WTC11 (cell line): ENCODE measurements around the gene SIK2. TPM values are rescaled to one million over a fixed set of nuclear protein-coding genes. Genes with fewer than 3 reads are reported as not detected.
A peak's percentile ranks its signal among the peaks of the same experiment; 100 is the strongest.

ENCODE experiments used
- ATAC-seq: fragments of 200-7000 bp; cut with Tn5 transposase; 2 replicates; pipeline ENCODE4 v1.10.0; 2021; ENCODE audit warnings: mild to moderate bottlenecking, moderate library complexity
- CTCF ChIA-PET: fragments of 300-600 bp; sonication (Branson Sonifier 250); formaldehyde crosslinking; loops from one replicate; lab custom pipeline; 2021; ENCODE audit warnings: antibody characterized with exemption; lab: Charles Lee
- POLR2A ChIA-PET: fragments of 350-600 bp; sonication (Branson Sonifier 250); formaldehyde crosslinking; loops from one replicate; lab custom pipeline; 2021; ENCODE audit warnings: antibody characterized with exemption; lab: Charles Lee
- DNase-seq: peaks from one replicate; pipeline ENCODE4 v3.0.0; 2021; ENCODE audit warnings: low spot score
- H3K27ac Mint-ChIP-seq: 2 replicates; pipeline ENCODE4 v1.8.0; 2021; ENCODE audit warnings: mixed read lengths
- H3K27me3 Mint-ChIP-seq: 2 replicates; pipeline ENCODE4 v1.8.0; 2021; ENCODE audit warnings: low read depth, mild to moderate bottlenecking, moderate library complexity, mixed read lengths
- H3K36me3 Mint-ChIP-seq: 2 replicates; pipeline ENCODE4 v1.8.0; 2021; ENCODE audit warnings: mixed read lengths
- H3K4me1 Mint-ChIP-seq: 2 replicates; pipeline ENCODE4 v1.8.0; 2022; ENCODE audit warnings: mixed read lengths
- H3K4me3 Mint-ChIP-seq: 2 replicates; pipeline ENCODE4 v1.8.0; 2021; ENCODE audit warnings: mild to moderate bottlenecking, moderate library complexity, mixed read lengths
- H3K9me3 Mint-ChIP-seq: 2 replicates; pipeline ENCODE4 v1.8.0; 2021; ENCODE audit warnings: mixed read lengths
- CDX4 ChIP-seq: fragments of 250-450 bp; sonication (Bioruptor Pico); IDR thresholded peaks from 2 replicates; pipeline ENCODE4 v1.9.0; 2021; ENCODE audit warnings: moderate library complexity, mild to moderate bottlenecking, inconsistent platforms, borderline replicate concordance
- E2F4 ChIP-seq: sonication (generic); formaldehyde crosslinking; IDR thresholded peaks from 2 replicates; pipeline ENCODE4 v1.8.1; 2022; ENCODE audit warnings: low read depth, mild to moderate bottlenecking, moderate library complexity, missing genetic modification reagents, borderline replicate concordance
- EMX1 ChIP-seq: fragments of 250-450 bp; sonication (Bioruptor Pico); IDR thresholded peaks from 2 replicates; pipeline ENCODE4 v1.8.0; 2021; ENCODE audit warnings: mild to moderate bottlenecking
- ERG ChIP-seq: fragments of 250-450 bp; sonication (Bioruptor Pico); IDR thresholded peaks from 2 replicates; pipeline ENCODE4 v1.8.0; 2021; ENCODE audit warnings: mild to moderate bottlenecking
- GABPB1 ChIP-seq: sonication (generic); formaldehyde crosslinking; IDR thresholded peaks from 2 replicates; pipeline ENCODE4 v1.8.1; 2023; ENCODE audit warnings: mild to moderate bottlenecking, missing genetic modification reagents
- MAX ChIP-seq: sonication (generic); formaldehyde crosslinking; IDR thresholded peaks from 2 replicates; pipeline ENCODE4 v1.8.0; 2022; ENCODE audit warnings: mild to moderate bottlenecking, missing genetic modification reagents
- MYBL2 ChIP-seq: sonication (generic); formaldehyde crosslinking; IDR thresholded peaks from 2 replicates; pipeline ENCODE4 v1.8.1; 2023; ENCODE audit warnings: mild to moderate bottlenecking, moderate library complexity, missing genetic modification reagents
- NR2C2 ChIP-seq: sonication (generic); formaldehyde crosslinking; IDR thresholded peaks from 2 replicates; pipeline ENCODE4 v1.8.0; 2022; ENCODE audit warnings: mild to moderate bottlenecking, missing genetic modification reagents
- NR3C1 ChIP-seq: sonication (generic); formaldehyde crosslinking; conservative IDR thresholded peaks from 2 replicates; pipeline ENCODE4 v1.8.1; 2023; ENCODE audit warnings: low read depth, mild to moderate bottlenecking, missing genetic modification reagents
- RELA ChIP-seq: sonication (generic); formaldehyde crosslinking; IDR thresholded peaks from 2 replicates; pipeline ENCODE4 v1.8.1; 2022; ENCODE audit warnings: missing genetic modification reagents, mild to moderate bottlenecking, borderline replicate concordance
- SOX15 ChIP-seq: fragments of 250-450 bp; sonication (Bioruptor Pico); IDR thresholded peaks from 2 replicates; pipeline ENCODE4 v1.9.0; 2021; ENCODE audit warnings: mild to moderate bottlenecking
- TCF7 ChIP-seq: sonication (generic); formaldehyde crosslinking; IDR thresholded peaks from 2 replicates; pipeline ENCODE4 v1.8.0; 2022; ENCODE audit warnings: mild to moderate bottlenecking, low read depth, missing genetic modification reagents, moderate library complexity
- TEAD1 ChIP-seq: sonication (generic); formaldehyde crosslinking; IDR thresholded peaks from 2 replicates; pipeline ENCODE4 v1.8.0; 2022; ENCODE audit warnings: mild to moderate bottlenecking, missing genetic modification reagents
- USF1 ChIP-seq: sonication (generic); formaldehyde crosslinking; IDR thresholded peaks from 2 replicates; pipeline ENCODE4 v1.8.0; 2022; ENCODE audit warnings: mild to moderate bottlenecking, missing genetic modification reagents
- ZNF281 ChIP-seq: sonication (generic); formaldehyde crosslinking; IDR thresholded peaks from 2 replicates; pipeline ENCODE4 v1.8.0; 2023; ENCODE audit warnings: mild to moderate bottlenecking, missing genetic modification reagents
- ZNF423 ChIP-seq: fragments of 250-450 bp; sonication (Bioruptor Pico); IDR thresholded peaks from 2 replicates; pipeline ENCODE4 v2.1.2; 2022; ENCODE audit warnings: mild to moderate bottlenecking, moderate library complexity
- total RNA-seq: library from RNA; stranded (reverse); gene quantifications from 3 replicates; pipeline ENCODE4 v1.2.3, GENCODE V29; 2021

Gene SIK2
- total RNA-seq, 1 experiment from 2014 or later, result 7.2 TPM

GRCh38 chr11:111560800-111561199 is 41.4 kb upstream of the SIK2 start (continued):
- TF ChIP-seq E2F4 (CRISPR knock-in tag), result no peak

GRCh38 chr11:111561306-111561705 is 40.9 kb upstream of the SIK2 start:
- H3K4me3 Mint-ChIP-seq, result no peak overlapping the region
- CTCF ChIA-PET, result interaction anchor here (0.8 to 3.2 kb wide), 3 partner anchors 43 to 305 kb away, joined by 3 to 12 read pairs (median 6); no protein-coding TSS in a partner anchor
- no peak overlapping the region for H3K27ac Mint-ChIP-seq
- DNase-seq, result no peak
- peaks cover 11% of the 10 kb centered on the region for H3K36me3 Mint-ChIP-seq
- H3K27me3 Mint-ChIP-seq, result peaks cover 6% of the 10 kb centered on the region; the same call in 1 of the 2 replicates
- peaks cover 27% of the 10 kb centered on the region for H3K4me1 Mint-ChIP-seq
- no peak for ATAC-seq
- H3K9me3 Mint-ChIP-seq, result peaks cover 12% of the 10 kb centered on the region
- TF ChIP-seq ZNF423 (no peak), EMX1 (no peak), MYBL2 (no peak), ERG (no peak), USF1 (CRISPR knock-in tag) (no peak), SOX15 (CRISPR knock-in tag) (no peak), MAX (no peak)
- TF ChIP-seq, all 79 proteins: peak for 0
- POLR2A ChIA-PET, result no interaction called here

- Mint-ChIP-seq H3K4me3 (no peak overlapping the region), H3K27me3 (peaks cover 3% of the 10 kb centered on the region; the same call in 1 of the 2 replicates)
- no peak for TF ChIP-seq NR3C1
- TF ChIP-seq TEAD1 (CRISPR knock-in tag), result peak; percentile 21; the same call in 1 of the 2 replicates
- TF ChIP-seq, all 79 proteins: peak for 1
Observed at GRCh38 chr11:111561791-111562325, 40.4 kb upstream of the SIK2 start.

GRCh38 chr11:111562692-111563389 is 39.4 kb upstream of the SIK2 start:
- ChIA-PET CTCF (interaction anchor here (3.2 kb wide), 1 partner anchor 108 kb away, joined by 12 read pairs; no protein-coding TSS in a partner anchor), POLR2A (interaction anchor here (0.5 kb wide), 1 partner anchor 104 kb away, joined by 3 read pairs; no protein-coding TSS in a partner anchor)
- ATAC-seq, result no peak

More at GRCh38 chr11:111561791-111562325, 40.4 kb upstream of the SIK2 start:
- ATAC-seq (peak; percentile 65), DNase-seq (no peak)
- Mint-ChIP-seq H3K36me3 (peaks cover 6% of the 10 kb centered on the region), H3K4me1 (peaks cover 33% of the 10 kb centered on the region), H3K9me3 (peaks cover 7% of the 10 kb centered on the region), H3K27ac (0 out of 2 replicates have a peak overlapping the region, but pooled peaks have one; percentile 30)
- ChIA-PET POLR2A (no interaction called here), CTCF (interaction anchor here (2.3 to 3.2 kb wide), 2 partner anchors 42 to 107 kb away, joined by 6 to 12 read pairs; no protein-coding TSS in a partner anchor)

More at GRCh38 chr11:111562692-111563389, 39.4 kb upstream of the SIK2 start:
- Mint-ChIP-seq H3K4me1 (peaks cover 33% of the 10 kb centered on the region), H3K36me3 (no peaks in the 10 kb centered on the region; the same call in 1 of the 2 replicates), H3K9me3 (no peaks in the 10 kb centered on the region), H3K27ac (peak overlapping the region; percentile 21; the same call in 1 of the 2 replicates), H3K4me3 (no peak overlapping the region), H3K27me3 (no peaks in the 10 kb centered on the region)
- TF ChIP-seq RELA (CRISPR knock-in tag) (no peak), GABPB1 (CRISPR knock-in tag) (no peak), NR2C2 (no peak), ZNF281 (no peak), CDX4 (no peak), TCF7 (CRISPR knock-in tag) (no peak)
- DNase-seq, result no peak
